ENCODE measurements around the gene SCMH1.
"Not testable (repeated sequence)": the region's sequence is repeated elsewhere in the genome, so short reads cannot be mapped to it uniquely, and the experiment has no call there.

The SCMH1 gene

GRCh38 chr1:41144285-41144684 is 97.8 kb downstream of the SCMH1 start:
- DNase-seq, result no peak

- DNase-seq, result no peak
Observed at GRCh38 chr1:41138549-41138948, 103.6 kb downstream of the SCMH1 start.

- DNase-seq, result no peak
Observed at GRCh38 chr1:41135196-41135947, 106.7 kb downstream of the SCMH1 start.

GRCh38 chr1:41134325-41134724 is 107.8 kb downstream of the SCMH1 start:
- not testable (repeated sequence) for DNase-seq

- DNase-seq, result no peak
Observed at GRCh38 chr1:41122851-41123518, 119.1 kb downstream of the SCMH1 start.

GRCh38 chr1:41122148-41122547 is 120.0 kb downstream of the SCMH1 start:
- no peak for DNase-seq

GRCh38 chr1:41118645-41119044 is 123.5 kb downstream of the SCMH1 start:
- DNase-seq, result no peak

GRCh38 chr1:41117241-41117640 is 124.9 kb downstream of the SCMH1 start:
- DNase-seq, result not testable (repeated sequence)

GRCh38 chr1:41110736-41111135 is 131.4 kb downstream of the SCMH1 start:
- DNase-seq, result no peak

GRCh38 chr1:41110286-41110685 is 131.8 kb downstream of the SCMH1 start:
- DNase-seq, result no peak

GRCh38 chr1:41109310-41110197 is 132.6 kb downstream of the SCMH1 start:
- no peak for DNase-seq

GRCh38 chr1:41108696-41109275 is 133.3 kb downstream of the SCMH1 start:
- DNase-seq, result no peak

GRCh38 chr1:41103766-41104165 is 138.3 kb downstream of the SCMH1 start:
- DNase-seq, result no peak

GRCh38 chr1:41102653-41103052 is 139.5 kb downstream of the SCMH1 start:
- DNase-seq, result no peak

- no peak for DNase-seq
Observed at GRCh38 chr1:41101950-41102607, 140.0 kb downstream of the SCMH1 start.

GRCh38 chr1:41101076-41101475 is 141.0 kb downstream of the SCMH1 start:
- no peak for DNase-seq

- no peak for DNase-seq
Observed at GRCh38 chr1:41100170-41100569, 141.9 kb downstream of the SCMH1 start.

- no peak for DNase-seq
Observed at GRCh38 chr1:41098730-41099460, 143.2 kb downstream of the SCMH1 start.

GRCh38 chr1:41097105-41097504 is 145.0 kb downstream of the SCMH1 start:
- DNase-seq, result no peak

- DNase-seq, result no peak
Observed at GRCh38 chr1:41093826-41094225, 148.3 kb downstream of the SCMH1 start.

- no peak for DNase-seq
Observed at GRCh38 chr1:41086921-41087320, 155.2 kb downstream of the SCMH1 start.

- no peak for DNase-seq
Observed at GRCh38 chr1:41078616-41079015, 163.5 kb downstream of the SCMH1 start.
